Thoracic aorta (tissue), 2 donors: Measurements from ENCODE around the gene WDR27. TPM values are rescaled to one million over a fixed set of nuclear protein-coding genes. Genes with fewer than 3 reads are reported as not detected.

ENCODE experiments used
- ATAC-seq: fragments of 150-250 bp; one replicate; pipeline ENCODE4 v1.8.0; 2017; ENCODE audit warnings: low read depth; ENCODE audit not compliant: insufficient number of reproducible peaks, low FRiP score
- DNase-seq: peaks from one replicate; pipeline ENCODE4 v3.0.0-alpha.2; 2020; ENCODE audit warnings: low spot score
- H3K27ac ChIP-seq, 2 donors: fragments of 200-600 bp; sonication (generic); 1 replicate in 1 of 2; 2 replicates in 1 of 2; pipeline ENCODE4 v1.5.1; 2016; ENCODE audit warnings: mild to moderate bottlenecking in 2 of 2, moderate library complexity in 2 of 2
- H3K27me3 ChIP-seq: fragments of 200-600 bp; sonication (generic); replicated peaks from 2 replicates; pipeline ENCODE4 v1.6.0; 2016; ENCODE audit warnings: mild to moderate bottlenecking; ENCODE audit not compliant: insufficient read depth
- H3K36me3 ChIP-seq: fragments of 200-600 bp; sonication (generic); one replicate; pipeline ENCODE4 v1.5.1; 2016
- H3K4me1 ChIP-seq, 2 donors: fragments of 200-600 bp; sonication (generic); 1 replicate in 1 of 2; 2 replicates in 1 of 2; pipeline versions ENCODE4 v1.5.1 to v1.6.0; 2016; ENCODE audit warnings: low read depth in 2 of 2, mild to moderate bottlenecking in 1 of 2; ENCODE audit not compliant: control insufficient read depth in 1 of 2
- H3K4me3 ChIP-seq: fragments of 200-600 bp; sonication (generic); 2 replicates; pipeline ENCODE4 v1.5.1; 2016; ENCODE audit warnings: mild to moderate bottlenecking
- H3K9me3 ChIP-seq: fragments of 200-600 bp; sonication (generic); 2 replicates; pipeline ENCODE4 v1.5.1; 2016
- total RNA-seq, 2 donors: library from RNA; depleted of rRNA; stranded (reverse); fragments of >200 nt; gene quantifications; one replicate each; pipeline versions ENCODE4 v1.1.0 to v1.2.3, GENCODE V29; 2016
- TF ChIP-seq, protein P1 (sequence below): fragments of 200-600 bp; sonication (generic); IDR thresholded peaks from one replicate; pipeline ENCODE4 v1.5.1; 2019; ENCODE audit warnings: antibody characterized with exemption

The WDR27 gene
- total RNA-seq, 2 donors from 2014 or later = 22.5 to 48.2 TPM

DNA sequence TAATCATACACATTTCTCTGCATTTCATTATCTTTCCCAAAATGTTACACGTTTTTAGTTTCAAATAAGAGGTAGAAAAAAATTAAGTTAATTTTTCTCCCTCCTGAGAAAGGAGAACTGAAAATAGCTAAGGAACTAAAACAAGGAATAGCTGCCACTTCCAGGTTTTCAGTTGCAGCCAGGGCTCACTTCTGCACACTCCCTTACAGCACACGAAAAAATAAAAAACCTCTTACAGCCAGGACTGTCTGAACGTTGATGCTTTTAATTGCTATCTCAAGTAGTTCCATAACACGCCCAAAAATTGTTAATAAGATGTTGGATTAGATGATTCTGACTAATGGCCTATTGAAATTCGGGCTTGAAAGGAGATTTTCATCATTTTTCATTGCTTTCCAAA is 294.5 kb downstream of the WDR27 start:
- TF ChIP-seq, protein P1, sequence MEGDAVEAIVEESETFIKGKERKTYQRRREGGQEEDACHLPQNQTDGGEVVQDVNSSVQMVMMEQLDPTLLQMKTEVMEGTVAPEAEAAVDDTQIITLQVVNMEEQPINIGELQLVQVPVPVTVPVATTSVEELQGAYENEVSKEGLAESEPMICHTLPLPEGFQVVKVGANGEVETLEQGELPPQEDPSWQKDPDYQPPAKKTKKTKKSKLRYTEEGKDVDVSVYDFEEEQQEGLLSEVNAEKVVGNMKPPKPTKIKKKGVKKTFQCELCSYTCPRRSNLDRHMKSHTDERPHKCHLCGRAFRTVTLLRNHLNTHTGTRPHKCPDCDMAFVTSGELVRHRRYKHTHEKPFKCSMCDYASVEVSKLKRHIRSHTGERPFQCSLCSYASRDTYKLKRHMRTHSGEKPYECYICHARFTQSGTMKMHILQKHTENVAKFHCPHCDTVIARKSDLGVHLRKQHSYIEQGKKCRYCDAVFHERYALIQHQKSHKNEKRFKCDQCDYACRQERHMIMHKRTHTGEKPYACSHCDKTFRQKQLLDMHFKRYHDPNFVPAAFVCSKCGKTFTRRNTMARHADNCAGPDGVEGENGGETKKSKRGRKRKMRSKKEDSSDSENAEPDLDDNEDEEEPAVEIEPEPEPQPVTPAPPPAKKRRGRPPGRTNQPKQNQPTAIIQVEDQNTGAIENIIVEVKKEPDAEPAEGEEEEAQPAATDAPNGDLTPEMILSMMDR = no peak

More for the DNA sequence above, 294.5 kb downstream of the WDR27 start:
- DNase-seq (no peak), ATAC-seq (no peak)
- H3K4me1 ChIP-seq = peaks cover 5 to 24% of the 10 kb centered on the region in 2 donors
- H3K27ac ChIP-seq = peak overlapping the region; percentile 21 to 45
- no peaks in the 10 kb centered on the region for H3K9me3 ChIP-seq
- H3K36me3 ChIP-seq = no peaks in the 10 kb centered on the region
- no peaks in the 10 kb centered on the region for H3K27me3 ChIP-seq
- H3K4me3 ChIP-seq = peak overlapping the region; percentile 37

Other genes starting within 250 kb of the WDR27 start
- gene C6orf120, start 97 bp upstream of the WDR27 start, total RNA-seq = 10 to 100 TPM; 30.0 to 37.5 TPM
- 10 to 100 TPM; 38.4 to 62.3 TPM for gene PHF10, start 22.5 kb upstream of the WDR27 start, total RNA-seq
- gene DYNLT2, start 49.5 kb upstream of the WDR27 start, total RNA-seq = 1 to 10 TPM in 1 of 2 donors, under 1 TPM in 1; 0.95 to 3.0 TPM
- gene ERMARD, start 49.6 kb upstream of the WDR27 start, total RNA-seq = 10 to 100 TPM; 13.7 to 27.1 TPM